Fibroblast of lung (primary cell): ENCODE data around the gene PDE5A.
"Not testable (repeated sequence)": the region's sequence is repeated elsewhere in the genome, so short reads cannot be mapped to it uniquely, and the experiment has no call there.

Source experiments
- EZH2 ChIP-seq: IDR thresholded peaks from 2 replicates; pipeline ENCODE4 v1.5.1; 2012; ENCODE audit warnings: low read length, control low read depth, mild to moderate bottlenecking; ENCODE audit errors: missing control alignments
- TF ChIP-seq, protein P1 (sequence below), 2 donors: IDR thresholded peaks in 1 of 2; conservative IDR thresholded peaks in 1 of 2; 1 replicate in 1 of 2; 2 replicates in 1 of 2; pipeline ENCODE4 v1.5.1; 2011 to 2012; ENCODE audit warnings: low read length in 2 of 2, control low read depth in 1 of 2, inconsistent platforms in 1 of 2, low read depth in 1 of 2, mild to moderate bottlenecking in 1 of 2

DNA sequence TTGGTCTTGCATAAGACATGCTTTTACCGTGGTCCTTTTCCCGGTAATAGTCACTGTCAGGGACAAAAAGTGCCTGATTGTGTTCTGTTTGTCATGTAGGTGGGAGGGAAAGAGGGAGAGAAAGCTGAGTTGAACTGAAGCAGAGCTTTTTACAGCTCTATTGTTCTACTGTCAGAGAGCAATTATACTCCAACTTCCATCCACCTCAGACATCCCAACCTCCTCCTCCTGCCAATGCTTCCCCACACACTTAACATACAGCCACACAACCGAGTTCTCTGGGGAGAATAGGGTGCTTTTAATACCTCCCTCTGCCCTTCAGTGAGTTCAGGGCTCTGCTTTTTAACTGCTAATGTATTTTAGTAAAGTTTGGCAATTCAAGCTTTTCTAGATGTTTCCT, 159.6 kb downstream of the PDE5A start:
- TF ChIP-seq, protein P1, sequence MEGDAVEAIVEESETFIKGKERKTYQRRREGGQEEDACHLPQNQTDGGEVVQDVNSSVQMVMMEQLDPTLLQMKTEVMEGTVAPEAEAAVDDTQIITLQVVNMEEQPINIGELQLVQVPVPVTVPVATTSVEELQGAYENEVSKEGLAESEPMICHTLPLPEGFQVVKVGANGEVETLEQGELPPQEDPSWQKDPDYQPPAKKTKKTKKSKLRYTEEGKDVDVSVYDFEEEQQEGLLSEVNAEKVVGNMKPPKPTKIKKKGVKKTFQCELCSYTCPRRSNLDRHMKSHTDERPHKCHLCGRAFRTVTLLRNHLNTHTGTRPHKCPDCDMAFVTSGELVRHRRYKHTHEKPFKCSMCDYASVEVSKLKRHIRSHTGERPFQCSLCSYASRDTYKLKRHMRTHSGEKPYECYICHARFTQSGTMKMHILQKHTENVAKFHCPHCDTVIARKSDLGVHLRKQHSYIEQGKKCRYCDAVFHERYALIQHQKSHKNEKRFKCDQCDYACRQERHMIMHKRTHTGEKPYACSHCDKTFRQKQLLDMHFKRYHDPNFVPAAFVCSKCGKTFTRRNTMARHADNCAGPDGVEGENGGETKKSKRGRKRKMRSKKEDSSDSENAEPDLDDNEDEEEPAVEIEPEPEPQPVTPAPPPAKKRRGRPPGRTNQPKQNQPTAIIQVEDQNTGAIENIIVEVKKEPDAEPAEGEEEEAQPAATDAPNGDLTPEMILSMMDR (conservative IDR thresholded peaks at IDR 0.05 in 1 of 2, IDR thresholded peaks at IDR 0.05 in 1 of 2; ENCODE audit: low read depth in 1 of 2, low read length in 2 of 2): not testable (repeated sequence)
- TF ChIP-seq EZH2: not testable (repeated sequence)
